ENCODE data around the gene SH2D4B.

Gene SH2D4B

GRCh38 chr10:80585812-80586211, 48.1 kb downstream of the SH2D4B start:
- in situ Hi-C loops (cut with MboI; ENCODE audit: low sequenced_read_pairs) = no loop called here

- in situ Hi-C loops (cut with MboI; ENCODE audit: low sequenced_read_pairs) = no loop called here
Measured at GRCh38 chr10:80588546-80588945, 50.8 kb downstream of the SH2D4B start.

GRCh38 chr10:80589726-80590373, 52.1 kb downstream of the SH2D4B start:
- in situ Hi-C loops (cut with MboI; ENCODE audit: low sequenced_read_pairs) = no loop called here

GRCh38 chr10:80590585-80591125, 53.0 kb downstream of the SH2D4B start:
- in situ Hi-C loops (cut with MboI; ENCODE audit: low sequenced_read_pairs) = no loop called here

GRCh38 chr10:80596391-80597257, 58.9 kb downstream of the SH2D4B start:
- in situ Hi-C loops (cut with MboI; ENCODE audit: low sequenced_read_pairs) = no loop called here

- in situ Hi-C loops (cut with MboI; ENCODE audit: low sequenced_read_pairs) = no loop called here
Measured at GRCh38 chr10:80598084-80598798, 60.5 kb downstream of the SH2D4B start.

- in situ Hi-C loops (cut with MboI; ENCODE audit: low sequenced_read_pairs) = no loop called here
Measured at GRCh38 chr10:80598951-80599350, 61.2 kb downstream of the SH2D4B start.

GRCh38 chr10:80599424-80599847, 61.7 kb downstream of the SH2D4B start:
- in situ Hi-C loops (cut with MboI; ENCODE audit: low sequenced_read_pairs) = no loop called here

GRCh38 chr10:80600256-80600655, 62.6 kb downstream of the SH2D4B start:
- in situ Hi-C loops (cut with MboI; ENCODE audit: low sequenced_read_pairs) = no loop called here

GRCh38 chr10:80602881-80603280, 65.2 kb downstream of the SH2D4B start:
- in situ Hi-C loops (cut with MboI; ENCODE audit: low sequenced_read_pairs) = no loop called here

GRCh38 chr10:80603516-80603915, 65.8 kb downstream of the SH2D4B start:
- in situ Hi-C loops (cut with MboI; ENCODE audit: low sequenced_read_pairs) = no loop called here

GRCh38 chr10:80608706-80609105, 71.0 kb downstream of the SH2D4B start:
- in situ Hi-C loops (cut with MboI; ENCODE audit: low sequenced_read_pairs) = no loop called here

- in situ Hi-C loops (cut with MboI; ENCODE audit: low sequenced_read_pairs) = no loop called here
Measured at GRCh38 chr10:80609331-80609730, 71.6 kb downstream of the SH2D4B start.

GRCh38 chr10:80611481-80612185, 73.9 kb downstream of the SH2D4B start:
- in situ Hi-C loops (cut with MboI; ENCODE audit: low sequenced_read_pairs) = no loop called here

- in situ Hi-C loops (cut with MboI; ENCODE audit: low sequenced_read_pairs) = no loop called here
Measured at GRCh38 chr10:80612261-80612660, 74.6 kb downstream of the SH2D4B start.

- in situ Hi-C loops (cut with MboI; ENCODE audit: low sequenced_read_pairs) = no loop called here
Measured at GRCh38 chr10:80613466-80614170, 75.9 kb downstream of the SH2D4B start.

GRCh38 chr10:80614576-80615416, 77.1 kb downstream of the SH2D4B start:
- in situ Hi-C loops (cut with MboI; ENCODE audit: low sequenced_read_pairs) = no loop called here

GRCh38 chr10:80617807-80618206, 80.1 kb downstream of the SH2D4B start:
- in situ Hi-C loops (cut with MboI; ENCODE audit: low sequenced_read_pairs) = no loop called here

- in situ Hi-C loops (cut with MboI; ENCODE audit: low sequenced_read_pairs) = no loop called here
Measured at GRCh38 chr10:80619036-80619435, 81.3 kb downstream of the SH2D4B start.

All from HL-60/S4 treated with retinoic acid at 250 ng/mL for 4 days and 3 days (cell line).